SK-N-SH treated with all-trans-retinoic acid at 6 μM for 48 hours (cell line): ENCODE data around the gene PLCB4.

Source experiments
- ATAC-seq: fragments of 200-7000 bp; cut with Tn5 transposase; 3 replicates; pipeline ENCODE4 v1.9.1; 2020; ENCODE audit warnings: mild to moderate bottlenecking, moderate library complexity
- ARNTL ChIP-seq: fragments of 450-650 bp; formaldehyde crosslinking; IDR thresholded peaks from 2 replicates; pipeline ENCODE4 v1.5.0; 2020; ENCODE audit warnings: low read depth, mild to moderate bottlenecking, moderate library complexity, borderline replicate concordance
- BACH2 ChIP-seq: fragments of 250-450 bp; sonication (Bioruptor Pico); IDR thresholded peaks from 2 replicates; pipeline ENCODE4 v1.9.0; 2021; ENCODE audit warnings: mild to moderate bottlenecking, borderline replicate concordance
- CREB5 ChIP-seq: fragments of 250-450 bp; sonication (Bioruptor Pico); IDR thresholded peaks from 2 replicates; pipeline ENCODE4 v1.5.1; 2020; ENCODE audit warnings: low read depth, mild to moderate bottlenecking, moderate library complexity
- CSDC2 ChIP-seq: fragments of 250-450 bp; sonication (Bioruptor Pico); IDR thresholded peaks from 2 replicates; pipeline ENCODE4 v1.5.0; 2020; ENCODE audit warnings: mild to moderate bottlenecking, moderate library complexity
- CSRNP3 ChIP-seq: fragments of 250-450 bp; sonication (Bioruptor Pico); IDR thresholded peaks from 2 replicates; pipeline ENCODE4 v1.5.1; 2021; ENCODE audit warnings: mild to moderate bottlenecking, moderate library complexity
- ESRRG ChIP-seq: fragments of 250-450 bp; sonication (Bioruptor Pico); IDR thresholded peaks from 2 replicates; pipeline ENCODE4 v1.6.1; 2021; ENCODE audit warnings: mild to moderate bottlenecking
- GLIS3 ChIP-seq: fragments of 250-450 bp; sonication (Bioruptor Pico); IDR thresholded peaks from 2 replicates; pipeline ENCODE4 v1.5.0; 2020; ENCODE audit warnings: mild to moderate bottlenecking, moderate library complexity
- OSR1 ChIP-seq: fragments of 250-450 bp; sonication (Bioruptor Pico); IDR thresholded peaks from 2 replicates; pipeline ENCODE4 v1.8.0; 2022; ENCODE audit warnings: moderate library complexity, mild to moderate bottlenecking, inconsistent platforms
- PATZ1 ChIP-seq: fragments of 250-450 bp; sonication (Bioruptor Pico); IDR thresholded peaks from 2 replicates; pipeline ENCODE4 v1.8.0; 2020; ENCODE audit warnings: mild to moderate bottlenecking, moderate library complexity, borderline replicate concordance
- POU6F1 ChIP-seq: fragments of 250-450 bp; sonication (Bioruptor Pico); IDR thresholded peaks from 2 replicates; pipeline ENCODE4 v1.8.0; 2021; ENCODE audit warnings: low read depth, mild to moderate bottlenecking, moderate library complexity, borderline replicate concordance
- PPARA ChIP-seq: fragments of 250-450 bp; sonication (Bioruptor Pico); IDR thresholded peaks from 2 replicates; pipeline ENCODE4 v1.5.0; 2020; ENCODE audit warnings: mild to moderate bottlenecking, borderline replicate concordance
- RARB ChIP-seq: fragments of 250-450 bp; sonication (Bioruptor Pico); IDR thresholded peaks from 2 replicates; pipeline ENCODE4 v1.8.0; 2021; ENCODE audit warnings: mild to moderate bottlenecking, moderate library complexity
- SNAI2 ChIP-seq: fragments of 250-450 bp; sonication (Bioruptor Pico); IDR thresholded peaks from 2 replicates; pipeline ENCODE4 v1.5.0; 2020; ENCODE audit warnings: mild to moderate bottlenecking, moderate library complexity
- TCF4 ChIP-seq: fragments of 250-450 bp; sonication (Bioruptor Pico); IDR thresholded peaks from 2 replicates; pipeline ENCODE4 v1.8.0; 2021; ENCODE audit warnings: mild to moderate bottlenecking, moderate library complexity, borderline replicate concordance
- TSHZ2 ChIP-seq: fragments of 250-450 bp; sonication (Bioruptor Pico); IDR thresholded peaks from 2 replicates; pipeline ENCODE4 v1.5.0; 2020; ENCODE audit warnings: mild to moderate bottlenecking, moderate library complexity
- ZC3H10 ChIP-seq: fragments of 250-450 bp; sonication (Bioruptor Pico); IDR thresholded peaks from 2 replicates; pipeline ENCODE4 v1.5.1; 2021; ENCODE audit warnings: mild to moderate bottlenecking, moderate library complexity
- ZFP3 ChIP-seq: fragments of 250-450 bp; sonication (Bioruptor Pico); IDR thresholded peaks from 2 replicates; pipeline ENCODE4 v1.5.0; 2020; ENCODE audit warnings: mild to moderate bottlenecking, moderate library complexity
- ZFP30 ChIP-seq: fragments of 450-650 bp; formaldehyde crosslinking; IDR thresholded peaks from 2 replicates; pipeline ENCODE4 v1.5.0; 2022; ENCODE audit warnings: mild to moderate bottlenecking, moderate library complexity
- ZNF70 ChIP-seq: fragments of 450-650 bp; formaldehyde crosslinking; IDR thresholded peaks from 2 replicates; pipeline ENCODE4 v1.5.0; 2020; ENCODE audit warnings: mild to moderate bottlenecking, moderate library complexity
- ZNF8 ChIP-seq: fragments of 450-650 bp; formaldehyde crosslinking; IDR thresholded peaks from 2 replicates; pipeline ENCODE4 v1.5.0; 2020; ENCODE audit warnings: mild to moderate bottlenecking, moderate library complexity

The PLCB4 gene

GRCh38 chr20:9179193-9179802, 110.4 kb downstream of the PLCB4 start:
- TF ChIP-seq POU6F1 (no peak), CSRNP3 (CRISPR knock-in tag) (no peak), CREB5 (CRISPR knock-in tag) (no peak), ESRRG (CRISPR knock-in tag) (no peak), CSDC2 (CRISPR knock-in tag) (no peak), ZNF8 (CRISPR knock-in tag) (no peak), ZNF70 (CRISPR knock-in tag) (no peak), TCF4 (CRISPR knock-in tag) (no peak)
- ATAC-seq: peak; percentile 79

GRCh38 chr20:9179867-9180266, 111.0 kb downstream of the PLCB4 start:
- ATAC-seq: peak; percentile 56
- TF ChIP-seq ESRRG (CRISPR knock-in tag) (no peak), ZNF8 (CRISPR knock-in tag) (no peak), ARNTL (no peak), CREB5 (CRISPR knock-in tag) (no peak)

GRCh38 chr20:9180481-9181257, 111.8 kb downstream of the PLCB4 start:
- no peak for ATAC-seq
- TF ChIP-seq ESRRG (CRISPR knock-in tag) (no peak), CSRNP3 (CRISPR knock-in tag) (no peak), TCF4 (CRISPR knock-in tag) (no peak), BACH2 (CRISPR knock-in tag) (no peak), GLIS3 (no peak), PATZ1 (CRISPR knock-in tag) (no peak), RARB (CRISPR knock-in tag) (no peak), ZFP30 (no peak), ZFP3 (CRISPR knock-in tag) (no peak), CREB5 (CRISPR knock-in tag) (no peak), OSR1 (no peak), POU6F1 (no peak), ZC3H10 (CRISPR knock-in tag) (no peak), SNAI2 (CRISPR knock-in tag) (no peak), TSHZ2 (CRISPR knock-in tag) (no peak), ARNTL (no peak), PPARA (CRISPR knock-in tag) (no peak), ZNF70 (CRISPR knock-in tag) (no peak)
